Measurements from ENCODE around the gene FCHO2.

DNA sequence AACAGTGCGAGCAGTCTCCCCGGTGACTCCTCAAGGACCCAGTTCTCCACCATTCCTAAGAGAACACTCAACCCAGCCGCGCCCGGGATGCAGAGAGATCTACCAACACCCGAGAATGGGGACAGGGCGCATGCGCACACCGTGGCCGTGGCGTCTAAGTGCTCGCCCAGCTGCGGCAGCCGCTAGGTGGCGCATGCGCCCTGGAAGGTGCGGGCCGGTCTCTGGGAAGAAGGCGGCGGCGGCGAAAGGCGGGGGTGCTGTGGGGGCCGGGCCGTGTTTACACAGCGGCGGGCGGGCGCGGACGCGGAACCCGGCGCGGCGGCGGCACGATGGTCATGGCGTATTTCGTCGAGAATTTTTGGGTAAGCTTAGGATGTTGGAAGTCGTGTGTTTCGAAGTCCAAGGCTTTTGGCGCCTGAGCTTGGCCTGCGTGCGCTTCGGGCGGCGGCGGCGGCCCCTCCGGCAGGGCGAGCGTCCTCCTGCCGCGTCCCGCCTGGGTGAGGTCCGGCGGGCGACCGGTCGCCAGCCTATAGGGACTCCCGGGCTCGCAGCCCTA lies at the start of gene FCHO2:
- TF ChIP-seq, protein P1, sequence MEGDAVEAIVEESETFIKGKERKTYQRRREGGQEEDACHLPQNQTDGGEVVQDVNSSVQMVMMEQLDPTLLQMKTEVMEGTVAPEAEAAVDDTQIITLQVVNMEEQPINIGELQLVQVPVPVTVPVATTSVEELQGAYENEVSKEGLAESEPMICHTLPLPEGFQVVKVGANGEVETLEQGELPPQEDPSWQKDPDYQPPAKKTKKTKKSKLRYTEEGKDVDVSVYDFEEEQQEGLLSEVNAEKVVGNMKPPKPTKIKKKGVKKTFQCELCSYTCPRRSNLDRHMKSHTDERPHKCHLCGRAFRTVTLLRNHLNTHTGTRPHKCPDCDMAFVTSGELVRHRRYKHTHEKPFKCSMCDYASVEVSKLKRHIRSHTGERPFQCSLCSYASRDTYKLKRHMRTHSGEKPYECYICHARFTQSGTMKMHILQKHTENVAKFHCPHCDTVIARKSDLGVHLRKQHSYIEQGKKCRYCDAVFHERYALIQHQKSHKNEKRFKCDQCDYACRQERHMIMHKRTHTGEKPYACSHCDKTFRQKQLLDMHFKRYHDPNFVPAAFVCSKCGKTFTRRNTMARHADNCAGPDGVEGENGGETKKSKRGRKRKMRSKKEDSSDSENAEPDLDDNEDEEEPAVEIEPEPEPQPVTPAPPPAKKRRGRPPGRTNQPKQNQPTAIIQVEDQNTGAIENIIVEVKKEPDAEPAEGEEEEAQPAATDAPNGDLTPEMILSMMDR (IDR thresholded peaks at IDR 0.05), result peak; percentile 65 to 95 (median 81)
- TF ChIP-seq POLR2A (IDR thresholded peaks at IDR 0.05), result peak; percentile 75
